DND-41 (cell line): Measurements from ENCODE around the gene FCN3.
A peak's percentile ranks its signal among the peaks of the same experiment; 100 is the strongest.
"Not testable (repeated sequence)": the region's sequence is repeated elsewhere in the genome, so short reads cannot be mapped to it uniquely, and the experiment has no call there.

Source experiments
- ATAC-seq: fragments of 200-7000 bp; cut with Tn5 transposase; 3 replicates; pipeline ENCODE4 v1.9.1; 2021; ENCODE audit warnings: low read depth; ENCODE audit not compliant: insufficient read depth
- DNase-seq: peaks from one replicate; pipeline ENCODE4 v3.0.0-alpha.2; 2020
- H2AFZ ChIP-seq: 2 replicates; pipeline ENCODE4 v1.6.0; 2012; ENCODE audit warnings: low read depth, low read length
- H3K27ac ChIP-seq: 2 replicates; pipeline ENCODE4 v1.5.1; 2012; ENCODE audit warnings: low read length, inconsistent platforms
- H3K27me3 ChIP-seq: fragments of 200-600 bp; sonication (generic); 2 replicates; pipeline ENCODE4 v1.6.0; 2012; ENCODE audit warnings: low read length, mild to moderate bottlenecking, inconsistent platforms; ENCODE audit not compliant: insufficient read depth, poor library complexity
- H3K36me3 ChIP-seq: 2 replicates; pipeline ENCODE4 v1.5.1; 2012; ENCODE audit warnings: low read length, inconsistent platforms; ENCODE audit not compliant: insufficient read depth
- H3K4me1 ChIP-seq: 2 replicates; pipeline ENCODE4 v1.5.1; 2012; ENCODE audit warnings: mild to moderate bottlenecking, low read length; ENCODE audit not compliant: insufficient read depth
- H3K4me2 ChIP-seq: 2 replicates; pipeline ENCODE4 v1.6.0; 2012; ENCODE audit warnings: mild to moderate bottlenecking, moderate library complexity, low read length, inconsistent platforms; ENCODE audit not compliant: insufficient read depth
- H3K4me3 ChIP-seq, 2 experiments: fragments of 200-600 bp in 1 of 2; shearing (Covaris generic) in 1 of 2; 2 replicates each; pipeline ENCODE4 v1.5.1; 2012 to 2016; ENCODE audit warnings: inconsistent platforms in 2 of 2, low read length in 2 of 2, mild to moderate bottlenecking in 2 of 2, low read depth in 1 of 2, moderate library complexity in 1 of 2
- H3K79me2 ChIP-seq: 2 replicates; pipeline ENCODE4 v1.6.0; 2012; ENCODE audit warnings: low read length, inconsistent platforms; ENCODE audit not compliant: insufficient read depth
- H3K9ac ChIP-seq: 2 replicates; pipeline ENCODE4 v1.6.0; 2012; ENCODE audit warnings: low read depth, mild to moderate bottlenecking, inconsistent platforms, low read length, moderate library complexity
- H3K9me3 ChIP-seq: 2 replicates; pipeline ENCODE4 v1.5.1; 2012; ENCODE audit warnings: low read length, moderate library complexity, mild to moderate bottlenecking, inconsistent platforms; ENCODE audit not compliant: insufficient read depth, severe bottlenecking
- H4K20me1 ChIP-seq: 2 replicates; pipeline ENCODE4 v1.6.0; 2012; ENCODE audit warnings: low read length; ENCODE audit not compliant: insufficient read depth
- CTCF ChIP-seq: IDR thresholded peaks from 2 replicates; pipeline ENCODE4 v1.5.1; 2012; ENCODE audit warnings: borderline replicate concordance, low read length, moderate library complexity, mild to moderate bottlenecking; ENCODE audit not compliant: poor library complexity, severe bottlenecking; ENCODE audit errors: extremely low read depth
- EZH2 ChIP-seq: IDR thresholded peaks from 3 replicates; pipeline ENCODE4 v1.6.1; 2012; ENCODE audit warnings: borderline replicate concordance, low read depth, mild to moderate bottlenecking, moderate library complexity, low read length, inconsistent platforms; ENCODE audit not compliant: severe bottlenecking

Gene FCN3

GRCh38 chr1:27392096-27392777 is 17.6 kb upstream of the FCN3 start, which contains the start of gene GPR3:
Gene GPR3, plus strand, starts transcription at chr1:27392622. Its CDS starts 1,177 bp downstream, at chr1:27393799.
- H3K27ac ChIP-seq, result no peak within 1 kb of the TSS
- peaks cover 5% of the 10 kb centered on the region; the same call in 1 of the 2 replicates for H3K4me1 ChIP-seq
- no peaks in the 10 kb centered on the region for H3K79me2 ChIP-seq
- H3K36me3 ChIP-seq, result no peaks in the 10 kb centered on the region
- ATAC-seq (no peak), DNase-seq (no peak)
- H3K9ac ChIP-seq, result no peak within 1 kb of the TSS
- H3K9me3 ChIP-seq, result no peaks in the 10 kb centered on the region
- TF ChIP-seq EZH2 (no peak), CTCF (peak; percentile 5)
- H2AFZ ChIP-seq, result no peak within 1 kb of the TSS
- no peaks in the 10 kb centered on the region for H4K20me1 ChIP-seq
- H3K4me2 ChIP-seq, result no peak within 1 kb of the TSS
- no peak within 1 kb of the TSS for H3K4me3 ChIP-seq
- H3K27me3 ChIP-seq, result no peaks in the 10 kb centered on the region

GRCh38 chr1:27391511-27392095 is 17.0 kb upstream of the FCN3 start:
- Histone ChIP-seq H3K27ac (no peak overlapping the region), H3K4me1 (peaks cover 5% of the 10 kb centered on the region; the same call in 1 of the 2 replicates), H3K9ac (no peak overlapping the region), H3K36me3 (no peaks in the 10 kb centered on the region), H3K27me3 (no peaks in the 10 kb centered on the region), H3K4me3 (no peak overlapping the region), H4K20me1 (no peaks in the 10 kb centered on the region), H3K4me2 (no peak overlapping the region), H3K9me3 (no peaks in the 10 kb centered on the region), H3K79me2 (no peaks in the 10 kb centered on the region), H2AFZ (no peak overlapping the region)
- TF ChIP-seq EZH2, result no peak
- TF ChIP-seq CTCF, result no peak
- ATAC-seq (no peak), DNase-seq (no peak)

- no peak overlapping the region for H3K4me3 ChIP-seq
- H2AFZ ChIP-seq, result no peak overlapping the region
- no peak overlapping the region for H3K27ac ChIP-seq
- peak; percentile 71 for DNase-seq
- no peak overlapping the region for H3K9ac ChIP-seq
- TF ChIP-seq EZH2, result no peak
- TF ChIP-seq CTCF, result peak; percentile 95
- no peak overlapping the region for H3K4me2 ChIP-seq
- H3K27me3 ChIP-seq, result no peaks in the 10 kb centered on the region
- no peaks in the 10 kb centered on the region for H3K4me1 ChIP-seq
- H3K9me3 ChIP-seq, result no peaks in the 10 kb centered on the region
- no peaks in the 10 kb centered on the region for H3K36me3 ChIP-seq
- H3K79me2 ChIP-seq, result no peaks in the 10 kb centered on the region
- peak; percentile 74 for ATAC-seq
- no peaks in the 10 kb centered on the region for H4K20me1 ChIP-seq
Observed at GRCh38 chr1:27388337-27389005, 13.8 kb upstream of the FCN3 start.

GRCh38 chr1:27384797-27385196 is 10.2 kb upstream of the FCN3 start:
- not testable (repeated sequence) for H3K79me2 ChIP-seq, H3K4me3 ChIP-seq, H3K9me3 ChIP-seq, H3K27ac ChIP-seq, H3K27me3 ChIP-seq, H3K4me2 ChIP-seq, H4K20me1 ChIP-seq, H3K4me1 ChIP-seq, DNase-seq, H3K9ac ChIP-seq, H3K36me3 ChIP-seq, H2AFZ ChIP-seq, ATAC-seq
